Hindlimb muscle (tissue), 1 donor: ENCODE data around the gene TIMP3. TPM values are rescaled to one million over a fixed set of nuclear protein-coding genes. Genes with fewer than 3 reads are reported as not detected.
A peak's percentile ranks its signal among the peaks of the same experiment; 100 is the strongest.
"Not testable (repeated sequence)": the region's sequence is repeated elsewhere in the genome, so short reads cannot be mapped to it uniquely, and the experiment has no call there.

ENCODE experiments used
- DNase-seq: peaks from one replicate; pipeline ENCODE4 v3.0.0-alpha.2; 2013
- polyA plus RNA-seq: library from polyadenylated mRNA; unstranded; fragments of 120-200 nt; gene quantifications from one replicate; pipeline ENCODE4 v1.2.1, GENCODE V29; 2013; ENCODE audit not compliant: insufficient read length

The TIMP3 gene
- 127 TPM for polyA plus RNA-seq

GRCh38 chr22:32801537-32802236, at the start of gene TIMP3:
TIMP3 (plus strand) TSS chr22:32801705; CDS start chr22:32802002, 297 bp downstream.
- DNase-seq: peak; percentile 87

- no peak for DNase-seq
These were observed 49.2 kb upstream of the TIMP3 start for GRCh38 chr22:32752326-32752725.

GRCh38 chr22:32752816-32753520, 48.5 kb upstream of the TIMP3 start:
- DNase-seq: no peak

GRCh38 chr22:32753591-32753990, 47.9 kb upstream of the TIMP3 start:
- DNase-seq: no peak

GRCh38 chr22:32754413-32755041, 47.0 kb upstream of the TIMP3 start:
- no peak for DNase-seq

- not testable (repeated sequence) for DNase-seq
These were observed 44.3 kb upstream of the TIMP3 start for GRCh38 chr22:32757086-32757762.

- no peak for DNase-seq
These were observed 42.6 kb upstream of the TIMP3 start for GRCh38 chr22:32758866-32759385.

- DNase-seq: no peak
These were observed 41.1 kb upstream of the TIMP3 start for GRCh38 chr22:32760396-32760795.

- DNase-seq: no peak
These were observed 40.7 kb upstream of the TIMP3 start for GRCh38 chr22:32760815-32761214.

GRCh38 chr22:32761251-32761903, 40.1 kb upstream of the TIMP3 start:
- no peak for DNase-seq

GRCh38 chr22:32764330-32765131, 37.0 kb upstream of the TIMP3 start:
- no peak for DNase-seq

- DNase-seq: no peak
These were observed 36.3 kb upstream of the TIMP3 start for GRCh38 chr22:32765132-32765618.

- DNase-seq: no peak
These were observed 29.7 kb upstream of the TIMP3 start for GRCh38 chr22:32771756-32772155.

- DNase-seq: no peak
These were observed 25.5 kb upstream of the TIMP3 start for GRCh38 chr22:32775957-32776356.

- DNase-seq: no peak
These were observed 25.1 kb upstream of the TIMP3 start for GRCh38 chr22:32776397-32776796.

GRCh38 chr22:32776802-32777201, 24.7 kb upstream of the TIMP3 start:
- no peak for DNase-seq

GRCh38 chr22:32777987-32778386, 23.5 kb upstream of the TIMP3 start:
- DNase-seq: no peak

- no peak for DNase-seq
These were observed 20.7 kb upstream of the TIMP3 start for GRCh38 chr22:32780726-32781310.

- no peak for DNase-seq
These were observed 19.8 kb upstream of the TIMP3 start for GRCh38 chr22:32781695-32782094.

- no peak for DNase-seq
These were observed 16.0 kb upstream of the TIMP3 start for GRCh38 chr22:32785321-32786026.
